GM18520 (cell line): ENCODE measurements around the gene MCOLN3.
"Not testable (repeated sequence)": the region's sequence is repeated elsewhere in the genome, so short reads cannot be mapped to it uniquely, and the experiment has no call there.

ENCODE experiments used
- ATAC-seq: cut with Tn5 transposase; IDR thresholded peaks from one replicate; pipeline ENCODE4 v1.9.1; 2021; ENCODE audit not compliant: unreplicated experiment

The MCOLN3 gene

DNA sequence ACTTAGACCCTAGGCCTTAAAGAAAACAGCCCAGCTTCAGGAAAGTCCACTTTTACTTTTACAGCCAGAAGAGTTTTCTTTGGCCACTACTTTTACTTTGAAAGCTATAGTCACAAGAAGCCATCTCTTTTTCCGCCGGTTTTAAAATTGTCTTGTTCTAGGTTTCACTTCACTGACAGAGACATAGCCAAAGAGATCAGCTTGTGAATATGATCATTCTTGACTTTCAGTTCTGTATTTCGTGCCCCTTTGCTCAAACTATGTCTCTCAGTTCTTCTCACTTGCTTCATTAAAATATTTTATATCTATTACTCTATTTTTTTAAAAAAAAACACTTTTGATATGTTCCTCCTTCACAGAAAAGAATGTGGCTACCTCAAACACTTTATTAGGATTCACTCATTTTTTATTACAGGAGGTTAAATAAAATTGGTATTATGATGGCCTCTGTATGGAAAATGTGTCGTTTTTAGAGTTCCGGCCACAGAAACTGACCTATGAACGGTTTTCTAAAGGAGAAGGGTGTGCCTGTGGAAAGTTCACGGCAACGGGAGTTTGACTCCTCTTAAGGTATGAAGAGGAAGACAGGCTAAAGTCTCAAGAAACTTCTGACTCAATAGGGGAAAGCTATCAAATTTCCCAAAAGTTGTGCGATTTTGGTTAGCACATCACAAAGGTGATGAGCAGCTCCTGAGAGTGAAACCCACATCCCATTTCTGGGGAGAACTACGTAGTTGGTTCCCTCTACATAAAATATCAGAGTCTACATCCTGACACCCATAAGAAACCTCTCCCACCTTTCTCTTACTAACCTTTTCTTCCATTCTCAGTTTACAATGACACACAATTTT, 52.6 kb downstream of the MCOLN3 start:
- ATAC-seq: peak; percentile 45

DNA sequence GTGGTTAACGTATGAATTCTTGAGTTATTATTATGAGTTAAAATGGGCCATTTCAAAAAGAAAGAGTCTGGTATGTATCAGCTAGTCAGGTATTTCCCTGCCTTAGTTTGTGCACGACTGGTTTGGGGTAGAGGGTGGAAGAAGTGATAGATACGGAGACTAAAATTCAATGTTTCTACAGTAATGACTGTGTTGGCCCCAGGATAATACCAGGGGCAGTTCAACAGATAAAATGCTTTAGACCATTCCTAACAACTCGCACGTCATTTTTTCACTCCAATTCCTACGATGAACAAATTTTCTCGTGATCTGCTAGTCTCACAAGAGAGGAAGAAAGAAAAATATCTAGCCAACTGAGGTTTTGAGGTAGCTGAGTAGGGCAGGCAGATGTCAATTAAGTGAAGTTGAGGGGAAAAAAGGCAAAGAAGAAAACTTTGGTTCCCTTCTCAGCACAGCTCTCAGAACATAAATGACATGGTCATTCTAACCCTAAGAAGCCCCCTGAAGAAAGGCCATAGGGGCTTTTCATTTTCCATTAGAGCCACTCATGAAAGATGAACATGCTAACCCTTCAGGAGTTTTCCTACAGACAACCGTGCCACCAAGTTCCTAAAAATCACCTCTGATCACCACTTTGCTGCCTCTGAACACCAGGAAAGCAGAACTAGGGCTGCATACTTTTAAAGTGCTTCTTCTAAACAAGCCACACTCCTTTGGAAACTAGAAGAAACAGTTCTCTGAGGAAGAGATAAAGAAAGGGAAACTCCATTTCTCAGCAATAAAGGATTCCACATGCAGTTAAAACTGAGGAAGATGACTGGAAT, 57.0 kb downstream of the MCOLN3 start:
- peak; percentile 37 for ATAC-seq

DNA sequence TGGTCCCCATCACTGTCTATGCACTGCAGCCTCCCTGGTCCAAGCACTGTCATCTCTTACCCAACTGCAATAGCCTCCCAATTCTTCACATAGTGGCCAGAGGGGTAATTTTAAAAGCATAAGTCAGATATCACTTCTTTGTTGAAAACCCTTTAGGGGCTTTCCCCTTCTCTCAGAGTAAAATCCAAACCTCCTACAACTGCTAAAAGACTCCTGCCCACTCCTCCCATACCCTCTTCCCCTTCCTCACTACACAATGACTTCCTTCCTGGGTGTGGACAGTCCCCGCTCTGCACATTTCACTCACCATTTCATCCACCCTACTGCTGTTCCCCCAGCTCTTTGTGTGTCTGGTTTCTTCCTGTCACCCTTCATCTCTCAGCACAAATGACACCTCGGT, 59.7 kb downstream of the MCOLN3 start:
- ATAC-seq: peak; percentile 47

DNA sequence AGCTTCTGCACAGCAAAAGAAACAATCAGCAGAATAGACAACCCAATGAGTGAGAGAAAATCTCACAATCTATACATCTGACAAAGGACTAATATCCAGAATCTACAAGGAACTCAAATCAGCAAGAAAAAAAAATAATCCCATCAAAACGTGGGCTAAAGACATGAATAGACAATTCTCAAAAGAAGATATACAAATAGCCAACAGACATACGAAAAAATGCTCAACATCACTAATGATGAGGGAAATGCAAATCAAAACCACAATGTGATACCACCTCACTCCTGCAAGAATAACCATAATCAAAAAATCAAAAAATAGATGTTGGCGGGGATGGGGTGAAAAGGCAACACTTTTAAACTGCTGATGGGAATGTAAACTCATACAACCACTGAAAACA, 61.7 kb downstream of the MCOLN3 start:
- not testable (repeated sequence) for ATAC-seq

DNA sequence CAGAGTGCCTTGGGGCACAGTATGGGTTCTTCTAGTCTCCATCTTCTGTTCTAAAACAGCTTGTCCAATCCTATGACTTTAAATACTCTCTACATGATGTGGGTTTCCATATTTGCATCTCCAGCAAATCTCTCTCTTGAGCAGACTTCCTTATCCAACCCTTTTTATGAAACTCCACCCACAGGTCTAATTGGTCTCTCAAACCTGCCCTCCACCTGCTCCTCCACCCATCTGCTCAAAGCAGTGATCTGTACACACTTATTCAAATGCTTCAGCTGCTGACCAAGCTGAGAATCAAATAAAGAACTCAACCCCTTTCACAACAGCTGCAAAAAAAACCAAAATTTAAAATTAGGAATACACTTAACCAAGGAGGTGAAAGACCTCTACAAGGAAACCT, 62.9 kb downstream of the MCOLN3 start:
- ATAC-seq: no peak

DNA sequence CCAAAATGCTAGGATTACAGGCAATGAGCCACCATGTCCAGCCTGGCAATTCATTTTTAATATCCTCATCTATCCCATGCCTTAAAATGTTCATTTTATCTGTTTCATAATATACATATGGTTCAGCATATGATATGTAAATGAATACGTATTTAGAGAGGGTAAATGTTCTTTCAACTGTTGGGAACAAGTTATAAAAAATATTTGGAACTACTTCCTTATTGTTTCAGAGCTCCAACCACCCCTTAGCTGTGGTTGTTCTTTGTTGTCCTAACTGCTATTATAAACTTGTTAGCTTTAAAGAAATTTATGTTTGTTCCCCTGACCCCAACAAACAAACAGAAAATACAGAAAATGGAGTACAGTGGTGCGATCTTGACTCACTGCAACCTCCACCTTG, 65.9 kb downstream of the MCOLN3 start:
- ATAC-seq: no peak

DNA sequence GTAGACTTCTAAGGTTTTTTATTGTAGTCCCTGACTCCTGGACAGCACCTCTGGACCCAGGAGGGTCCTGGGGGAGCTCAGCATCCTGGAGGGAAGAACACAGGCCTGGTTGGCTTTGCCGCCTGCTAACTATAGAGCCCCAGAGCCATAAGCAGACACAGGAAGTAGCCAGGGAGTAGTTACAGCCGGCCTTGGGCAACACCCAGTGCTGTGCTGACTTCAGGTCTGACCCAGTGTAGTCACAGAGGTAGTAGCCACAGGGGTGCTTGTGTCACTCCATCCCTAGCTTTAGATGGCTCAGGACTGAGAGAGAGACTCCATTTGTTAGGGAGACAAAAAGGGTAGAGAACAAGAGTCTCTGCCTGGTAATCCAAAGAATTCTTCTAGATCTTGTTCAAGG, 73.3 kb downstream of the MCOLN3 start:
- peak; percentile 28 for ATAC-seq

DNA sequence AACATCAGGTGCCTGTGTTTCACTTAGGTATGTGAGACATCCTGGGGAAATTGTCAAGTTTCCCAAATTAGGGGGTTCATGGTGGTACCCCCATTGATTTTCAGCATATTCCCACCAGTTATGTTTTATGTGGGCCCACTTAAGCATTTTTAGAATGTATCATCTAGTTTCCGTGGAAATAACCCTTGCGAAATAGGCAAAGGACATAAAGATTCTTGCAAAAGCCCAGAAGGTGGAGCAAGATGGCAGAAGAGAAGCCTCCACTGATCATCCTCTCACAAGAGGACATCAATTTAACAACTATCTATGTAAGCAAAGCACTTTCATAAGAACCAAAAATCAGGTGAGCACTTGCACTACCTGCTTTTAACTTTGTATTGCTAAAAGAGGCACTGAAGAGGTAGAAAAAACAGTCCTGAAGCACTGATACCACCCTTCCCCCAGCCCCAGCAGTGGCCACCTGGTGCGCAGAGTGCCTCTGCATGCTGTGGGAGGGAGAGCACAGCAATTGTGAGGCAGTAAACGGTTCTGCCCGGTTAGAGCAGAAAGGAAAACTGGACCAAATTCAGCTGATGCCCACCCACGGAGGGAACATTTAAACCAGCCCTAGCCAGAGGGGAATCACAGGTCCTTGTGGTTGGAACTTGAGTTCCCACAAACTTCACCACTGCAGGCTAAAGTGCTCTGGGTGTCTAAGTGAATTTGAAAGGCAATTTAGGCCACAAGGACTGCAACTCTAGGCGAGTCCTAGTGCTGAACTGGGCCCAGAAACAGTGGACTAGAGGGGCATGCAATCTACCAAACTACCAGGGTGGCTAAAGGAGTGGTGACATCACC, 74.6 kb downstream of the MCOLN3 start:
- ATAC-seq: peak; percentile 18

DNA sequence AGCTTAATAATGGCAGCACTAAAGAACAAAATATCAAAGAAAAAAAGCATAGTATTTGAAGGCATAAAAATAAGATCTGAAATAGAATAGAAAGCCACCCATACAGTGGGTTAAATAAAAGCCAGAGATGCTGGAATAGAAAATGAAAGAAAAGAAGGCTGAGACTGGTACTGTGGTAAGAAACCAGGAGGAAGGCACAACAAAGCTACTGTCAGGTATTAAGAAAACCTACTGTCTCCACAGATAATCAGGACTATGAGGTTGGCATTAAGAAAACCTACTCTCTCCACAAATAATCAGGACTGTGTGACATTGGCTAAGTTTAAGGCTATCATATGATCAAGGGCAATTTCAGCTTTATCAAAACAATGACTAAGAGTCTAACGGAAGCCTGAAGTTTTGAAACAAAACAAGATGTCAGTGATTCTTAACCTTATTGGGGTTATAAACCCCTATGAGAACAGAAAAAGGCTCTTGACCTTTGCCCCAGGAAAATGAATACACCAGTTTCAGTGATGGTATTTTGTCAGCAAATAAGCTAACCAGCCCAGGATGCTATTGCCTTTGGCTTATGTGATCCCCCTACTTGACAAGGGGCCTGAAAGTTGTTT, 75.8 kb downstream of the MCOLN3 start:
- ATAC-seq: no peak

DNA sequence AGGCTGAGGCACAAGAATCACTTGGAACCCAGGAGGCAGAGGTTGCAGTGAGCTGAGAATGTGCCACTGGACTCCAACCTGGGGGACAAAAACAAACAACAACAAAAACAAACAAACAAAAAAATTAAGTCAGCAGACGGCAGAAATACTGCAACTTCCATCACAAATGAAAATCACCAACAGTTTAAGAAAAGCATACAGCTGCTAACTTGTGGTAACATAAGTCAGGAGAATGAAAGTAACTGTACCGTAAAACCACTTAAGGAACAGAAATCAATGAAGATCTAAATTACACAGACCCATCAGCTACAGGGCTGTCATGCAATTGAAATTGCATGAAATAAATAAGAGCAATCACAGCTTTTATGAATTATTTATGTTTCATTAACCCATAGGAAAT, 76.3 kb downstream of the MCOLN3 start:
- ATAC-seq: no peak

DNA sequence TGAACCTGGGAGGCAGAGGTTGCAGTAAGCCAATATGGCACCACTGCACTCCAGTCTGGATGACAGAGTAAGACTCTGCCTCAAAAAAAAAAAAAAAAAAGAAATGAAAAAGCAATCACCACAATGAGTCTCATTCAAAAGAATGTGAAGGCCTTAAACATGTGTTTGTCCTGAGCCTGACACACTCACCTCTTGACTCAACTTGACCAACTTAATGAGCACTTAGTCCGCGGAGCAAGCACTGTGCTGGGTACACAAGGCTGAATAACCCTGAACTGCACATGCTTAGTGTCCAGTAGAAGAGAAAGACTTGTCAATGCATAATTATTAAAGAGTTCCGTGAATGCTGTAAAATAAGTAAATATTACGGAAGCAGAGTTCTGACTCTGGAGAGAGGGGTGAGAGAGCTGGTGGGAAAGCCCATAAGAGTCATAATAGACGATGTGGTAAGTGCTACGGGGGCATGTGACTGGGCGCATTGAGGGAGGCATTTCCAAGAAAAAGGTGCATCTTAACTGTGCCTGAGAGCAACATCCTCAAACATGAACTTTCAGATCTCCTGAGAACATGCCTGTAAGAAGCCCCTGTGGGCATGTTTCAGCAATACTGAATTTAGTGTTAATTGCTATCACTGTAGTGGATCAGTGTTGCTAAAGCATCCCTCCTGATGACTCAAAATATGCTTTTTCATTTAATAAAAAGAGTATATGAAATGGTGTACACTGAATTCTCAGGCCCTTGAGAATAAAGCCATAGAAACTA, 78.6 kb downstream of the MCOLN3 start:
- peak; percentile 34 for ATAC-seq

DNA sequence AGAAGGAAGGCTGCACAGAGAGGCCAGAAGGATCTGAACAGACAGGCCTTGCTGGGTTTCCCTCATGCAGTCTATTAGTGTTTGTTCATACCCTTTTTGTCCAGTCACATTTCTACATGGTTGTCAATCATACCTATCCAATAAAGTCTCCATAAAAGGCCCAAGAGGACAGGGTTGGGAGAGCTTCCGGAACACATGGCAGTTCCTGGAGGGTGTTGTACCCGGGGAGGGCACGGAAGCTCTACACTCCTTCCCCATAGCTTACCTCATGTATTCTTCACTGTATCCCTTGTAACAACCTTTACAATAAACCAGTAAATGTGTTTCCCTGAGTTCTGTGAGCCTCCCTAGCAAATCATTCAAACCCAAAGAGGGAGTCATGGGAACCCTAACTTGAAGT, 79.4 kb downstream of the MCOLN3 start:
- ATAC-seq: no peak

DNA sequence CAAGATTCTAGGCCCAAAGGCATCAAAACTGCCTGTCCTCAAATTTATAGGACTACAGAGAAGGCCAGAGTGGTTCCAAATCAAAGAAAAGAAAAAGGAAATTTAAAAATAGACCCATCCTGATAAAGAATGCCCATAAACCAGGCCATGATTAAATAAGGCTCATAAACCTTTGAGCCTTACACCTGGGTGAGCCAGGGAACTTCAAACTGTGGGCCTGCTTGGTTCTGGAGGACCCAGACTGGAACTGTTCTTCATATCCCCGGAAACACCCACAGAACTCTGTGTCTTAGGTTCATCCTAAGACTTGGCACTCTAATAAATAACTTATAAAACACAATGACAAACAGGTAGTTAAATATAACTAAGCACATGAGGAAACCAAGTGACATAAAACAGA, 80.2 kb downstream of the MCOLN3 start:
- ATAC-seq: no peak
